EL (cell line): Measurements from ENCODE around the gene SORCS3.
A peak's percentile ranks its signal among the peaks of the same experiment; 100 is the strongest.
"Not testable (repeated sequence)": the region's sequence is repeated elsewhere in the genome, so short reads cannot be mapped to it uniquely, and the experiment has no call there.

ENCODE experiments used
- DNase-seq: peaks from one replicate; pipeline ENCODE4 v3.0.0-alpha.2; 2016

The SORCS3 gene

DNA sequence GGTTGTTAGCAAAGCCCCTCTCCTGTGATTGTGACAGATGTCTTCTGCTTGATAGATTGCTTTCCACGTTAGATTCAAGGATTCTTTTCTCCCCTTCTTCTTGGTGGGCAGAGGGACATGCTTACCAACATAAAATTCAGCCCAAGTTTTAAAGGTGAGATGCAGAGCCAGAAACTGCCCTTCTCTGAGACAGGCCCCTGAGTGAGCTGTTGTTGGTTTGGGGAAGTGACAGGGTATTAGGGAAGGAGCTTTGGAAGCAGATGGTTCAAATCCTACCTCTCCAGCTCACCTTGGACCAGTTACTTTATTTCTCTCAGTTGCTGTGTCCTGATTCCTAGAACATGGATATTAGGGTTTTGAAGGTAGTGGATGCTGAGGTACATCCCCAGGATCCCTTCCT, 53.0 kb downstream of the SORCS3 start:
- no peak for DNase-seq

- not testable (repeated sequence) for DNase-seq
These were observed 62.2 kb downstream of the SORCS3 start for GRCh38 chr10:104703262-104703661.

GRCh38 chr10:104706886-104707285, 65.8 kb downstream of the SORCS3 start:
- no peak for DNase-seq

DNA sequence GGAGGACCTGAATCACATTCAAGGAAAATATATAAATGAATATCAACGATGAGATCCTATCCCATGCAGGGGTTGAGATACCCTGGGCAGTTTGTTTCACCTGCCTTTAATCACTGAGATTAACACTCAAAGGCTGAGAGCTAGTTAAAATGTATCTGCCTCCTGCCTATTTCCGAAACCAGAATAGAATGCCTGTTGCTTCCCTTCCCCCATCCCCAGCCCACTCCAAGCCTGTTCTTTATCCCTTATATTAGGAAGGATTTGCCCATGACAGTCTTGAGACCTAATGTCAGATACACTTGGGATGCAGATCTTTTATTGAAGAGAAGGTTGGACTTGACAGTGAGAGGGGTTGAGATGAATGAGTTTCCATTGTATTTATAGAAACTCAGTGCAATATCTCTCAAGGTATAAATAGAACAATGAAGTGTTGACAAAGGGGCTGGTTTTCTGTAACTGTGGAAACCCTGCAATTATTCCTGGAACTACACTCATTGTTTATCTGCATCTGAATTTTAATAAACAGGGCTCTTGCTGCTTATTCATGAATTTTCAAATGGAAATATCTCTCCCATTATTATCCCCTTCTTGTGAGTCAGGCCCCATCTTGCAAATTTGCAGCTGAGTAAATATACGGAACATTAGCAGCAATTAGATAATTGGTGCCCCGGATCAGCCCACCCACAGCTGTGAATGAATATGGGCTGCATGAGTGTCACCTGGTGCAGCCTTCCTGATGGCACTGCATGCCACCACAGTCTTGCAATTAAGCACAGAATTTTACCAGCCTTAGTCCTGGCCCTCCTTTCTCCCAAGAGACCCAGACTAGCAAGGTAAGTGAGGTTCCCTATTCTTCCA, 66.7 kb downstream of the SORCS3 start:
- DNase-seq = no peak

DNA sequence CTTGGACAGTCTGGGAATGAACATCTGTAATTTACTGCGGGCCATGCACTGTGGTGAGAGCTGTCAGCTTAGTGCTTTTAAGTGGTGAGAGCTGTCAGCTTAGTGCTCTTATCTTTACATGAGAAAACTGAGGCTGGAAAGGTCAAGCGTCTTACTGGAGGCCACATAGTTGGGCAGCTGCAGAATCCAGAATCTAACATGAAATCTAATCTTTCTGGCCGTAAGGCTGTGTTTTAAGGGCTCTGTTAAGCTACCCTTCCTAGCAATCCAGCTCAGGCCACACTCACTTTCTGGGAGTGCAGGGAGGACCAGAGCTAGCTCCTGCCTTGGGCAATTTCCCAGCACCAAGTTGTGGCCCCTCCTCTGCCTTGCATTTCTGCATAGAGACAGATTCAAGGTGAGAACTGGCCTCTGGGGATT, 70.2 kb downstream of the SORCS3 start:
- DNase-seq = no peak

DNA sequence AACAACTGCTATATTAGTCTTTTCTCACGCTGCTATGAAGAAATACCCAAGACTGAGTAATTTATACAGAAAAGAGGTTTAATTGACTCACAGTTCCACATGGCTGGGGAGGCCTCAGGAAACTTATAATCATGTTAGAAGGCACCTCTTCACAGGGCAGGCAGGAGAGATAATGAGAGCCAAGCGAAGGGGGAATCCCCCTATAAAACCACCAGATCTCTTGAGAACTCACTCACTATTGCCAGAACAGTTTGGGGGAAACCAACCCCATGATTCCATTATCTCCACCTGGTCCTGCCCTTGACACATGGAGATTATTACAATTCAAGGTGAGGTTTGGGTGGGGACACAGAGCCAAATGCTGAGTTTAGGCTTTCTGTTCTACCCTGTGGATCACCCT, 89.5 kb downstream of the SORCS3 start:
- not testable (repeated sequence) for DNase-seq

GRCh38 chr10:104731192-104731591, 90.1 kb downstream of the SORCS3 start:
- no peak for DNase-seq

DNA sequence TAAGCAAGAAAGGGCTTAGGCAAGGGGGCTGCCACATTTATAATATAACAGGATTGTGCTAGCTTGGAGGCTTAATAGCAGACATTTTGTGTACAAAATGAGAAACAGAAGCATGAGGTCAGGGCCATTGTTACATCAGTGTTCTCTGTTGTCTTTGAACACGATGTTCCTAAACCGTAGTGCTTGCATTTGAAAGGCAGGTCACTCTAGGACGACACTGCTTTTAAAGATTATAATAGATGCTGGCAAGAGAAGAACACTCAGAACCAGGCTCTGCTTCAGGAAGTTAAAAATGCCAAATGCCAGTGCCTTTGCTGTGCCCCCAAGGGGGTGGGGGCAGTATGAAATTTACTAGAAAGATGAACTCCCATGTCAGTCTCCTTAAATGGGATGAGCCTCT, 91.1 kb downstream of the SORCS3 start:
- no peak for DNase-seq

DNA sequence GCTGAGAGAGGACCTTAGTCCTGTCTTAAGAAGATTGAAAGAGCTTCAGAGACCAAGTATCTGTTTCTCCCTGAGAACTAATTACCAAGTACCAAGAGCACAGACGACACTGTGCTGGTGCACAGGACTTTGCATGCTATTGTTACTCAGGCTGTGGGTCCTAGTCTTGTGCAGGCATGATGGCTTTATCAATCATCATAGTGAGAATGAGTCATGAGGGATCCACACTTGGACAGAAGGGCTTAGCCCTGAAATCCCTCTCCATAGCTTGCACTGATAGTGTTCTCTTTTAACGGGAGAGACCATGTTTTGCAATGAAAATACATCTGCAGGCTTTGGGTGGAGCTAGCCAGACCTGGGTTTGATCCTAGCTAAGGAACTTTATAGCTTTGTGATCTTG, 93.3 kb downstream of the SORCS3 start:
- no peak for DNase-seq

DNA sequence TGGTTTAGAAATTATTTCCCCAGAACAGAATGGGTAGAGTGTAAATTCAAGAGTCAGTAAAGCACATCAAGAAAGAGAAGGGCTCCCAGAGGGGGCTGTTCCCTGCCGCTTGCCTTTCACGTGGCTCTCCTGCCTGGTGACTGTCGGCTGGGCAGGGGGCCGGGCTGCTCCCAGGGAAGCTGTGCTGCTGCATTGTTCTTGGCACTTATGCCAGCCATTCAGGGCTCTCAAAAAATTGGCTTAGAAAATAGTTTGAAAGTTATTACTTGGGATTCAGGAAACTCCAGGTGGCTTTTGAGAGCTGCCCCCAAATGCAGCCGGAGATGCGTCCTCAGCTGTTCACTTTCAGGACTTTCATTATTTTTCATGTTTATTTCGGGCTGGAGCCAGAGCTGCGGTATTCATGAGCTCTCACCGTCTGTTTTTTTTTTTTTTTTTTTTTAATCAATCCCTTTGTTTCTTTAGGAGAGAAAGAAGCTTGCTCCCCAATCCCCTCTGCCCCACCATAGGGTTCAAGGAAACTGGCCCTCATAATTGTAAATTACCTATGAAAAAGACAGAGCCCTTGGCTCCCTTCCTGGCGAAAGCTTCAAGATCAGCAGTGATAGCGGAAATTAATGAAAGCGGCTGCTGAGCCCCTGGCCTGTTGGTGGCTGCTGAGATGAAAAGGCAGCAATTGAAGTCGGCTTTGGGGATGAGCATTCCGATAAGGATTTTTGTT, 94.1 kb downstream of the SORCS3 start:
- DNase-seq = no peak

DNA sequence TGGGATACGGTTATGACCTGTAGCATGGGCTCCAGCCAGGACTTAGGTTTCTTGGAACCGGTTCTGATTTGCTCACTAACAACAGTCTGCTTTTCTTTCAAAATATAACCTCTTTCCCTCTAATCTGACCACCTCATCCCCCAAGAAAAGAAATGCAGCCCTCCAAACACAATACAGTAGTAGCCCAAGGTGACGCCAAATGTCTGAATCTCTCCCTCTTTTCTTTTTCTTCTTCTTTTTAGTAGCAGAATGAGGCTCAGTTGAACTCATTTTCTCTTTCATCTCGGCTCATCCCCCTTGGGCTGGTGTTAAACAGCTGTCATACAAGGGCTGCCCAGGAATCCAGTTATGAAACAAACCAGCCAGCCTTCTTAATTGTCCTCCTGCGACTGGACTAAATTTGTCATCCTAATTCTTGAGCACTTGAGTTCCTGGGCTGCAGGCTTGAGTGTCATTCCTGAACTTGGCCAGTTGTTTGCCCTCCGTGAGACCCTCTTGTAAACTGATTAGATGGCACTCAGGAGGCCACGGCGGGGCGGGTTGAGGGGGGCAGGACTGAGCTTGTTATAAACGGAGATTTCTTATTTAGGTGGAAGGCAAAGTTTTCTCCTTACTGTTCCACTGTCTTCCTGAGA, 94.8 kb downstream of the SORCS3 start:
- no peak for DNase-seq

GRCh38 chr10:104741127-104741526, 100.0 kb downstream of the SORCS3 start:
- no peak for DNase-seq

DNA sequence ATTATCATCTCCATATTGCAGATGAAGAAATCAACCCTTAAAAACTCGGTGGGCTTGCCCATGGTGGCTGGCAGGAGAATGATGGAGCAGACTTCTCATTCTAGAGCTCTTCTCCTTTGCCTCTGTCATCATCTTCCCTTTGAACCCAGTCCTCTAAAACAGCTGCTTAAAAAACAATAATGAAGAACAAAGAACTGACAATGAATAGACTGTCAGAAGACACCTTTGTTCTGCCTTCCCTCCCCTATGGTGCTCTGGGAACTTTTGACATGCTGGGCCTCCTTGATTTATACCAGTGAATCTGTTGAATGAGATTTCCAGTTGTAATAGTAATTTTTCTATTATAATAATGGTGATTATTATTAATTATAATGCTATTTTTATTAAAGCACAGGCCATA, 103.0 kb downstream of the SORCS3 start:
- DNase-seq = no peak

GRCh38 chr10:104750291-104750690, 109.2 kb downstream of the SORCS3 start:
- DNase-seq = no peak

GRCh38 chr10:104762793-104763192, 121.7 kb downstream of the SORCS3 start:
- DNase-seq = no peak

DNA sequence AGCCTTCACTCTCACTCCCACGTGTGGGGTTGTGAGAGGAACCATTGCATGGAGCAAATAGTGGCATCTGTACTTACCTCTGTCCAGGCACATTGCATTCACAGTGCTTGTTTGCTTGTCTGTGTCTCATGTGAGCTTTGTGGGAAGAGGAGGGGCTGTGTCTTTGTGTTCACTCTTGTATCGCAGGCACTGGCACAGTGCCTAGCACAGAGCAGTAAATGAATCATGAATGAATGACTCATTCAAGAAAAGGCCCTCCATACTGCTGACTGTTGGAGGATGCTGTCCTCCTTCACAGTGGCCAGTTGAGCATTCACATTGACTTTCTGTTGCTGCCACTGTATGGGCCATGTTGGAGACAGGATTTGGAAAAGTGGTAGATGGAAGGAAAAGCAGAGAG, 125.3 kb downstream of the SORCS3 start:
- peak; percentile 7 for DNase-seq

DNA sequence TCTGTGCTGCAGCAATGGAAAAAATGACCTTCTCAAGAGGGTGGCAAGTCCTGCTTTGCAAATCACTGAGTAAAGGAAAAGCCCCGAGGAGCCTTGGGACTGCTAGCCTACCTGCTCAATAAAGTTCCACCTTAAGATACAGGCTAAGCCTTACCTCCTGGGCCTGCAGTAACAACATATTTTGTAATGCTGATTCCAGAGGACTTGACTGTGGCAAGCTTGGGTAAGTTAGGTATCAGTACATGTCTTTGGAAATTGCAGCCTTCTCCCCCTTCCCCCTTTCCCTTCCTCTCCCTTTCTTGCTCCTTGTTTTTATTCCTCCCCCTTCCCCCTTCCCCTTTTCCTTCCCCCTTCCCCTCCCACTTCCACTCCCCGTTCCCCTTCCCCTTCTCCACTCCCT, 126.2 kb downstream of the SORCS3 start:
- no peak for DNase-seq

DNA sequence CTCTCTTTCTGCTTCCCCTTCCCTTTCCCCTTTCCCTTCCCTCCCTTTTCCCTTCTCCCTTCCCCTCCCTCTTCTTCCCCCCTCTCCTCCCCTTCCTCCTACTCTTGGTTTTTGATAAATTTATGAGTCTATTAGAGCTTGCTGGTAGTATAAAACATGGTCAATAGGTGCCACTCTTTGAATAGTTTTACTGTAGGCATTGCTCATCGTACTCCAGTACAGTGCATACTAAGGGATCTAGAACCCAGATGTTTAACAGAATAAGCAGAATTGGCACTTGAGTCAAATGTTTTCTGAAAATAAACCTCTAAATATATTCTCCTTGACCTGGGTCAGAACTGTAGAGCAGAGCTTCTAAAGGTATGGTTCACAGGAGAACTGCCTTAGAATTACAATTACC, 126.7 kb downstream of the SORCS3 start:
- no peak for DNase-seq

DNA sequence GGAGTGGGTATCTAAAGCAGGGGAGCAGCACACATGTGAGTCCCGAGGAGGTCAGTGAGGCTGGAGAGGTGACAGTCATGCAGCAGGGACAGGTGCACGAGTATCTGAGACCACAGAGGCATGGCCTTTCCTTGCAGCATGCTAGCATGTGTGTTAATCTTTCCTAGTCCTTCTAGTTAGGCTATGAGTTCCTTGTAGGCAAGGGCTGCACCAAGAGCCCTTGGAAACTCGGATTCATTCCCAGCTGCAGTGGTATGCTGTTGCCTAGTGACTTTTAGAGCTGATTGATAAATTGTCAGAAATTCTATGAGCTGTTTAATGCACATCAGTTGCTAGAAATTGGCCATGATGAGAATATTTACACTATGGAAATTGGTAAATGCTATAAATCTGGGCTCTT, 132.0 kb downstream of the SORCS3 start:
- no peak for DNase-seq

DNA sequence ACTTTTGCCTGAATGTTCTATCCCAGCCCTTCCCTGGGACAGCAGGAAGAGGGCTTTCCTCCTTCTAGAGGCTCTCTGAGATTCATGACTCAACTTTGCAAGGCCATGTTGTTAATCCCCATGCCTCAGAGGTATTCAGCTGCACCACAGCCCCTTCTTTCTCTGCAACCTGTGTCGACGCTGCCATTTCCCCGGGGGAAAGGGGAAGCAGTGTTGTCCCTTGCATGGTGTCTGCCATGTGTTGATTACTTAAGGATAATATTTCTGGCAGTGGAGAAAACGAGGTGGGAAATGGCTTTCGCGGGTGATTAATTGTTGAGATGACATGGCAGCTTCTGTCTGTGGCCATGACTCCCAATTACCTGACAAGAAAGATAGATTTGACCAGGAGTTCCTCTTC, 133.1 kb downstream of the SORCS3 start:
- no peak for DNase-seq

GRCh38 chr10:104777086-104777799, 136.2 kb downstream of the SORCS3 start:
- no peak for DNase-seq

- DNase-seq = no peak
These were observed 137.3 kb downstream of the SORCS3 start for GRCh38 chr10:104778371-104778770.

- DNase-seq = no peak
These were observed 138.6 kb downstream of the SORCS3 start for GRCh38 chr10:104779701-104780100.
